Liver (tissue), 9 donors: Measurements from ENCODE around the gene UBXN4. TPM values are rescaled to one million over a fixed set of nuclear protein-coding genes. Genes with fewer than 3 reads are reported as not detected.
"Not testable (repeated sequence)": the region's sequence is repeated elsewhere in the genome, so short reads cannot be mapped to it uniquely, and the experiment has no call there.

Source experiments
- DNase-seq: peaks from one replicate; pipeline ENCODE4 v3.0.0-alpha.2; 2017; ENCODE audit warnings: low spot score
- H3K27ac ChIP-seq, 2 donors: one replicate each; pipeline ENCODE4 v1.7.0; 2013; ENCODE audit warnings: inconsistent platforms in 2 of 2, low read length in 2 of 2, control low read depth in 1 of 2, low read depth in 1 of 2, mild to moderate bottlenecking in 1 of 2
- H3K27me3 ChIP-seq, 4 donors: one replicate each; pipeline versions ENCODE4 v1.6.1 to v1.7.0; 2013; ENCODE audit warnings: low read length in 3 of 4, inconsistent platforms in 1 of 4, mild to moderate bottlenecking in 1 of 4, moderate library complexity in 1 of 4; ENCODE audit not compliant: control insufficient read depth in 4 of 4, insufficient read depth in 4 of 4
- H3K36me3 ChIP-seq, 4 donors: one replicate each; pipeline versions ENCODE4 v1.6.1 to v1.7.0; 2013; ENCODE audit warnings: low read length in 3 of 4, mild to moderate bottlenecking in 3 of 4, low read depth in 1 of 4, moderate library complexity in 1 of 4; ENCODE audit not compliant: control insufficient read depth in 4 of 4, insufficient read depth in 3 of 4
- H3K4me1 ChIP-seq, 4 donors: one replicate each; pipeline versions ENCODE4 v1.6.1 to v1.7.0; 2013; ENCODE audit warnings: low read length in 3 of 4, mild to moderate bottlenecking in 3 of 4, moderate library complexity in 1 of 4; ENCODE audit not compliant: control insufficient read depth in 4 of 4, insufficient read depth in 4 of 4
- H3K4me3 ChIP-seq, 3 donors: one replicate each; pipeline versions ENCODE4 v1.6.1 to v1.7.0; 2013; ENCODE audit warnings: low read length in 3 of 3, control low read depth in 1 of 3, low read depth in 1 of 3, mild to moderate bottlenecking in 1 of 3
- H3K9ac ChIP-seq, 2 donors: one replicate each; pipeline ENCODE4 v1.7.0; 2013; ENCODE audit warnings: low read length in 2 of 2, mild to moderate bottlenecking in 2 of 2, moderate library complexity in 2 of 2, control low read depth in 1 of 2, low read depth in 1 of 2
- H3K9me3 ChIP-seq, 4 donors: one replicate each; pipeline versions ENCODE4 v1.6.1 to v1.7.0; 2013; ENCODE audit warnings: low read length in 3 of 4; ENCODE audit not compliant: control insufficient read depth in 4 of 4
- ATF3 ChIP-seq: IDR thresholded peaks from 2 replicates; pipeline ENCODE4 v1.6.1; 2016; ENCODE audit warnings: antibody characterized with exemption
- CTCF ChIP-seq: fragments of 150-350 bp; IDR thresholded peaks from 2 replicates; pipeline ENCODE4 v1.5.1; 2017; ENCODE audit warnings: improper control_type of control experiment, low read depth, low read length; ENCODE audit not compliant: missing input control
- EGR1 ChIP-seq, 2 donors: IDR thresholded peaks; 2 replicates each; pipeline ENCODE4 v1.6.1; 2016 to 2018; ENCODE audit warnings: antibody characterized with exemption in 2 of 2, low read depth in 2 of 2
- FOXA1 ChIP-seq: IDR thresholded peaks from 2 replicates; pipeline ENCODE4 v1.6.1; 2016; ENCODE audit warnings: antibody characterized with exemption
- FOXA2 ChIP-seq: IDR thresholded peaks from 2 replicates; pipeline ENCODE4 v1.6.1; 2016; ENCODE audit warnings: antibody characterized with exemption
- GABPA ChIP-seq, 2 donors: IDR thresholded peaks in 1 of 2; conservative IDR thresholded peaks in 1 of 2; 2 replicates each; pipeline ENCODE4 v1.6.1; 2016; ENCODE audit warnings: antibody characterized with exemption in 2 of 2, mild to moderate bottlenecking in 1 of 2, moderate library complexity in 1 of 2
- HNF4A ChIP-seq, 2 donors: conservative IDR thresholded peaks; 2 replicates each; pipeline ENCODE4 v1.6.1; 2016; ENCODE audit warnings: antibody characterized with exemption in 2 of 2, mild to moderate bottlenecking in 2 of 2
- HNF4G ChIP-seq: IDR thresholded peaks from 2 replicates; pipeline ENCODE4 v1.6.1; 2016; ENCODE audit warnings: antibody characterized with exemption
- JUND ChIP-seq, 2 donors: IDR thresholded peaks; 2 replicates each; pipeline ENCODE4 v1.6.1; 2016; ENCODE audit warnings: antibody characterized with exemption in 2 of 2
- MAX ChIP-seq: IDR thresholded peaks from 2 replicates; pipeline ENCODE4 v1.6.1; 2016; ENCODE audit warnings: antibody characterized with exemption
- NR2F2 ChIP-seq: IDR thresholded peaks from 2 replicates; pipeline ENCODE4 v1.6.1; 2016; ENCODE audit warnings: antibody characterized with exemption
- RAD21 ChIP-seq, 2 donors: IDR thresholded peaks; 2 replicates each; pipeline ENCODE4 v1.6.1; 2016; ENCODE audit warnings: antibody characterized with exemption in 2 of 2, mild to moderate bottlenecking in 2 of 2
- REST ChIP-seq: IDR thresholded peaks from 2 replicates; pipeline ENCODE4 v1.6.1; 2016; ENCODE audit warnings: antibody characterized with exemption, mild to moderate bottlenecking
- RXRA ChIP-seq, 2 donors: IDR thresholded peaks; 2 replicates each; pipeline ENCODE4 v1.6.1; 2017 to 2018; ENCODE audit warnings: antibody characterized with exemption in 2 of 2, mild to moderate bottlenecking in 1 of 2
- SP1 ChIP-seq: IDR thresholded peaks from 2 replicates; pipeline ENCODE4 v1.6.1; 2018; ENCODE audit warnings: antibody characterized with exemption, mild to moderate bottlenecking
- TAF1 ChIP-seq: conservative IDR thresholded peaks from 2 replicates; pipeline ENCODE4 v1.6.1; 2016; ENCODE audit warnings: antibody characterized with exemption, mild to moderate bottlenecking
- YY1 ChIP-seq: IDR thresholded peaks from 2 replicates; pipeline ENCODE4 v1.6.1; 2016; ENCODE audit warnings: antibody characterized with exemption, mild to moderate bottlenecking
- ZBTB33 ChIP-seq: IDR thresholded peaks from 2 replicates; pipeline ENCODE4 v1.6.1; 2016; ENCODE audit warnings: antibody characterized with exemption
- WGBS: extraction: QIAGEN DNeasy Blood & Tissue Kit; methylation state at CpG from one replicate; pipeline ENCODE4 v1.1.7; 2013; 5-methylcytosine and 5-hydroxymethylcytosine counted together
- polyA plus RNA-seq, 2 donors: library from polyadenylated mRNA; stranded (reverse) in 1 of 2; unstranded in 1 of 2; fragments of 200-250 nt in 1 of 2; fragments of >200 nt in 1 of 2; fragmentation: Nextera tagmentation in 1 of 2; extraction: Ambion mirVana in 1 of 2; gene quantifications; one replicate each; pipeline versions ENCODE4 v1.2.1 to v1.2.3, GENCODE V29; 2013 to 2015
- total RNA-seq, 2 donors: library from RNA; depleted of rRNA; stranded (reverse); fragments of >200 nt; gene quantifications; one replicate each; pipeline ENCODE4 v1.2.3, GENCODE V29; 2014
- donor health status: healthy.
- donor health status: healthy.
- donor health status: healthy.
- donor health status: healthy.
- donor health status: healthy.

The UBXN4 gene
- total and polyA plus RNA-seq, 4 donors: 46.5 to 172 (median 67.4) TPM

- no peak for TF ChIP-seq EGR1 (IDR thresholded peaks at IDR 0.05; ENCODE audit: low read depth in 2 of 2)
These were observed 50.9 kb downstream of the UBXN4 start (continued) for GRCh38 chr2:135792401-135793150.

- not testable (repeated sequence) for H3K27me3 ChIP-seq, H3K4me3 ChIP-seq, H3K36me3 ChIP-seq, H3K4me1 ChIP-seq, H3K27ac ChIP-seq, H3K9me3 ChIP-seq, DNase-seq, H3K9ac ChIP-seq
- 85% methylated on average over 4 of the region's 4 CpGs for WGBS
These were observed 54.0 kb downstream of the UBXN4 start for GRCh38 chr2:135795641-135796040.

GRCh38 chr2:135796606-135797005, 55.0 kb downstream of the UBXN4 start:
- H3K27ac ChIP-seq: no peak overlapping the region
- no peak overlapping the region for H3K4me3 ChIP-seq
- H3K9ac ChIP-seq: no peak overlapping the region
- H3K27me3 ChIP-seq: no peaks in the 10 kb centered on the region
- WGBS: 97% methylated on average over 8 of the region's 8 CpGs
- no peaks in the 10 kb centered on the region for H3K36me3 ChIP-seq
- no peak for DNase-seq
- H3K9me3 ChIP-seq: peaks cover 0 to 5% (median 3%) of the 10 kb centered on the region in 4 donors
- no peaks in the 10 kb centered on the region for H3K4me1 ChIP-seq
- no peak for TF ChIP-seq NR2F2
- TF ChIP-seq GABPA (IDR thresholded peaks at IDR 0.05 in 1 of 2, conservative IDR thresholded peaks at IDR 0.05 in 1 of 2): no peak
- TF ChIP-seq MAX: no peak
- no peak for TF ChIP-seq TAF1
- TF ChIP-seq ZBTB33: no peak
- TF ChIP-seq CTCF: no peak
- no peak for TF ChIP-seq ATF3
- TF ChIP-seq RAD21 (IDR thresholded peaks at IDR 0.05): no peak
- TF ChIP-seq SP1: no peak
- no peak for TF ChIP-seq RXRA (IDR thresholded peaks at IDR 0.05)
- TF ChIP-seq FOXA1: no peak
- TF ChIP-seq REST: no peak
- no peak for TF ChIP-seq HNF4G
- no peak for TF ChIP-seq EGR1 (IDR thresholded peaks at IDR 0.05; ENCODE audit: low read depth in 2 of 2)
- no peak for TF ChIP-seq FOXA2
- no peak for TF ChIP-seq JUND (IDR thresholded peaks at IDR 0.05)
- TF ChIP-seq YY1: no peak
- no peak for TF ChIP-seq HNF4A (conservative IDR thresholded peaks at IDR 0.05)
